ENCODE data around the gene GLG1. TPM values are rescaled to one million over a fixed set of nuclear protein-coding genes. Genes with fewer than 3 reads are reported as not detected.
A peak's percentile ranks its signal among the peaks of the same experiment; 100 is the strongest.

The GLG1 gene
- total RNA-seq, 1 experiment from 2014 or later = 135 TPM

DNA sequence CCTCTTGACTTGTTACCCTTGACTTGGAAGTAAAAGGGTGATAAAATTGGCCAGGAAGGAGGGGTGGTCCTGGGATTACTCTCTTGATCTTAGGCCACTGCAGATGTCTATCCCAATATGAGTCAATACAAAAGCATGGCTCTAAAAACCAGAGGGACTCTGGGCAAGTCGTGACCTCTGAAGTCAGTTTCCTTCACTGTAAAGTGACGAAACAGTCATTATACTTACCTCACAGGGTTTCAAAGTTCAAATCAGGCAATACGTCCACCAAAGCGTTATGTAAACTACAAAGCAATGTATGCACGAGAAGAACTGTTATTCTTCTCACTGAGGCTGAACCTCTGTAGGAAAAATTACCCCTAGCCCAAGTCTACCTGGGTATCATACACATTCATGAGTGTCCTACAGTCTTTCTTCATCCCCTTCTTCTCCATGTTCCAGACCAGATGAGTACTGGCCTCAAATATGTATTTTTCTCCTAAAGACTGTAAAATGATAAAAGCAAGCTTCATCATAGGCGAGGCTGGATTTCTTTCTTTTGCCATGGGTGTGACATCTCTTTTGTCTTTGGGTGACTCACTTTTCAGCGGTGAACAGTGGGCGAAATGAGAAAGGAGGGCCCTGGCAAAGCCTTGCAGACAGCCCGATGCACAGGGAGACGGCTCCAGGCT, 151.2 kb downstream of the GLG1 start:
- no peak overlapping the region for H2BK120ac ChIP-seq (ENCODE audit: low read depth, low read length, poor library complexity, severe bottlenecking)
- H3T11ph ChIP-seq (ENCODE audit: low read length) = no peak overlapping the region
- peaks cover 48 to 84% (median 76%) of the 10 kb centered on the region in 3 experiments; a peak in 6 of 7 replicates for H3K36me3 Mint-ChIP-seq (ENCODE audit: insufficient read depth in 1 of 3, low read depth in 3 of 3)
- H3K27me3 ChIP-seq (ENCODE audit: insufficient read depth, low read length) = no peaks in the 10 kb centered on the region
- no peak overlapping the region for H2BK12ac ChIP-seq (ENCODE audit: insufficient read length, low read depth, low read length)
- H3K9me3 ChIP-seq (ENCODE audit: control insufficient read depth, low read depth, low read length) = no peaks in the 10 kb centered on the region
- no peak overlapping the region for H3K14ac ChIP-seq (ENCODE audit: insufficient read depth, low read length)
- H4K5ac ChIP-seq (ENCODE audit: insufficient read length, low read depth, low read length) = no peak overlapping the region
- H2BK20ac ChIP-seq (ENCODE audit: low read depth, low read length, poor library complexity, severe bottlenecking) = no peak overlapping the region
- no peak overlapping the region for H3K4me2 ChIP-seq (ENCODE audit: insufficient read depth, insufficient read length, low read length)
- no peak overlapping the region for H2AFZ ChIP-seq (ENCODE audit: low read length)
- TF ChIP-seq, protein P1, sequence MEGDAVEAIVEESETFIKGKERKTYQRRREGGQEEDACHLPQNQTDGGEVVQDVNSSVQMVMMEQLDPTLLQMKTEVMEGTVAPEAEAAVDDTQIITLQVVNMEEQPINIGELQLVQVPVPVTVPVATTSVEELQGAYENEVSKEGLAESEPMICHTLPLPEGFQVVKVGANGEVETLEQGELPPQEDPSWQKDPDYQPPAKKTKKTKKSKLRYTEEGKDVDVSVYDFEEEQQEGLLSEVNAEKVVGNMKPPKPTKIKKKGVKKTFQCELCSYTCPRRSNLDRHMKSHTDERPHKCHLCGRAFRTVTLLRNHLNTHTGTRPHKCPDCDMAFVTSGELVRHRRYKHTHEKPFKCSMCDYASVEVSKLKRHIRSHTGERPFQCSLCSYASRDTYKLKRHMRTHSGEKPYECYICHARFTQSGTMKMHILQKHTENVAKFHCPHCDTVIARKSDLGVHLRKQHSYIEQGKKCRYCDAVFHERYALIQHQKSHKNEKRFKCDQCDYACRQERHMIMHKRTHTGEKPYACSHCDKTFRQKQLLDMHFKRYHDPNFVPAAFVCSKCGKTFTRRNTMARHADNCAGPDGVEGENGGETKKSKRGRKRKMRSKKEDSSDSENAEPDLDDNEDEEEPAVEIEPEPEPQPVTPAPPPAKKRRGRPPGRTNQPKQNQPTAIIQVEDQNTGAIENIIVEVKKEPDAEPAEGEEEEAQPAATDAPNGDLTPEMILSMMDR (conservative IDR thresholded peaks at IDR 0.05) = no peak
- no peak overlapping the region for H3K9ac ChIP-seq (ENCODE audit: extremely low read depth, insufficient read length, low read length)
- WGBS (ENCODE audit: extremely low coverage, insufficient read length, low lambda C conversion rate) = no CpG with 5 or more reads among the region's 10 CpGs
- H3K4me3 Mint-ChIP-seq = no peak overlapping the region
- H3K27me3 Mint-ChIP-seq (ENCODE audit: low read depth) = no peaks in the 10 kb centered on the region
- no peak overlapping the region for H2BK15ac ChIP-seq (ENCODE audit: low read depth, low read length)
- no peak overlapping the region for H4K91ac ChIP-seq (ENCODE audit: insufficient read length, low read depth, low read length)
- DNase-seq = no peak
- peak overlapping the region in 1 of 3 experiments; percentile 24; a peak in 3 of 7 replicates for H3K27ac Mint-ChIP-seq
- H3K56ac ChIP-seq (ENCODE audit: insufficient read length, low read depth, low read length) = no peak overlapping the region
- H3K79me2 ChIP-seq (ENCODE audit: insufficient read depth, low read length) = no peaks in the 10 kb centered on the region
- no peak overlapping the region for H3K23ac ChIP-seq (ENCODE audit: insufficient read length, low read depth, low read length)
- H3K27ac ChIP-seq (ENCODE audit: insufficient read length, low read depth, low read length) = no peak overlapping the region
- H3K18ac ChIP-seq (ENCODE audit: insufficient read length, low read depth, low read length) = no peak overlapping the region
- no peak overlapping the region for H4K8ac ChIP-seq (replicated peaks; ENCODE audit: insufficient read length, low read depth, low read length)
- no peak overlapping the region for H2BK5ac ChIP-seq (ENCODE audit: insufficient read length, low read length)
- H3K4me1 ChIP-seq (ENCODE audit: insufficient read depth, low read length) = no peaks in the 10 kb centered on the region
- no peaks in the 10 kb centered on the region for H3K23me2 ChIP-seq (ENCODE audit: insufficient read length, low read depth, low read length, poor library complexity, severe bottlenecking)
- no peaks in the 10 kb centered on the region for H4K20me1 ChIP-seq (ENCODE audit: control insufficient read depth, insufficient read depth, insufficient read length)
- no peak overlapping the region for H3K4ac ChIP-seq (ENCODE audit: low read depth, low read length)
- H3K79me1 ChIP-seq (ENCODE audit: insufficient read depth, low read depth, low read length, poor library complexity, severe bottlenecking) = peaks cover 3% of the 10 kb centered on the region
- no peaks in the 10 kb centered on the region for H3K9me3 Mint-ChIP-seq
- no peak overlapping the region for H2AK5ac ChIP-seq (ENCODE audit: insufficient read length, low read length)
- no peaks in the 10 kb centered on the region for H3K4me1 Mint-ChIP-seq

All from H9 (cell line).